GOT3 (cell line): Measurements from ENCODE around the gene RECQL5.

Experiments used
- DNase-seq: peaks from one replicate; lab custom pipeline; 2025; ENCODE audit warnings: mixed read lengths; lab: John Stamatoyannopoulos, UW

RECQL5 gene

DNA sequence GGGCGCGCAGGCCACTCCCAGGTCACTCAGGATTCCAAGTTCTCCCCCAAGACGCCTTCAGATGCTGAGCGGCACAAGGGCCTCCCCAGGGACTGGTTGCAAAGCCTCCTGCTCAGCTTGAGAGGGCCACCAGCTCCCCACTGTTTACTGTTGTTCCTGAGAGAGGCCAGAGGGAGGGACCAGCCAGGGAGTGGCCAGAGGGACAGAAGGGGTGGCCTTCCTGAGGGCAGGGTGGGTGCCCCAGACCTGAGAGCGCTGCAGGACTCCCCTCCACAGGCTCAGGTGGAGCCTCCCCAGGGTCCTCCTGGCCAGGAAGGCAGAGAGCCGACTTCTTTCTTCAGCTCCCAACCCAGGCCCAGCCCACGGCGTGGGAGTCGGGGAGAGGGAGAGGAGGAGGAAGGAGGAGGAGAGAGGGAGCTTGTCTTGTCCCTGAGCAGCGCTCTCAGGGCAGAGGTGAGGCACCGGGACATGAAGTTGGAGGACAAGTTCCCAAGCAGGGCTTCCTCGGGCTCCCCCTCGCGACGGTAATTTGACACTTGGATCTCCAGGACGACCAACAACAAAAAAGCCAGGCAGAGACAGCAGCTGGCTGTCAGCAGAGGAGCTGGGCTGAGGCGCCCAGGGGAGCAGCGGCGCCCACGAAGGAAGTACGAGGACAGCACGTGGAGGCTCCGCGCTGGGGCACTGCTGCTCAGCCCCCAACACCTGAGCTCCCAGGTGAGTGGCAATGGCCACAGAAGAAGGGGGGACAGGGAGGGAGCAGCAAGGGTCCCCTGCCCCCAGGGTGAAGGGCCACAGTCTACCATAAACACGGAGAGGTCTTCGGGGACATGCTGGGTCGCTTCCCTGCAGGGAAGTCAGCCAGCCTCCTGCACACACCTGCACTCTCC is 33.2 kb downstream of the RECQL5 start:
- peak; percentile 44 for DNase-seq

DNA sequence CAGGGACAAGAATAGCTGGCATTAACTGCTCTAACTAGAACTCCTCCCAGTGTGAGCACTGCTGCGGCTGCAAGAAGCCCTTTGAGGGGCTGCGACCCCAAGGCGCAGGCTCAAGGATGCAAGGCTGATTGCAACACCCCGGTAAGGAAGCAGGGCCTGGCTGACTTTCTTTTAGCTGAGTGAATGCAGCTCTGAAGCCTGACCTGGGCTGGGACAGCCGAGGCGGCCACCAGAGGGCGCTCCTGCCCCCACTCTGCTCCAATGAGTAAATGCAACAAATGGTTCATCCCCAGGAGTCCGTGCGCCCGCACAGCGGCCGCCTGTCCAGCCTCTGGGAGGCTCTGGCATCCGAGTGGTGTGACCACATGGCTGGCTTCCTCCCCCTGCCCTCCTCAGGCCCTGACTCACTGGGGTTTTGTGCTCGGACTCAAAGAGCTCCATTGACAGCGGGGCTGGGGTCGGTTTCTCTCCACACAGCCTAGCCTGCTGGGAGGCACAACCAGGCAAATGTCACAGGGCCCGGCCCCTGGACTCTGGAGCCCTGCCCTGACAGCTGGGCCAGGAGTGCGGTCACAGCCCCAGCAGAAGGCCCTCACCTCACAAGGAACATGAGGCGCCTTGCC is 34.0 kb downstream of the RECQL5 start, which contains the start of gene SMIM5:
Gene SMIM5, plus strand, starts transcription at position 572 of the 623 bp plus-strand sequence. CDS start 6,768 bp downstream, outside the sequence.
- DNase-seq, result peak; percentile 60

DNA sequence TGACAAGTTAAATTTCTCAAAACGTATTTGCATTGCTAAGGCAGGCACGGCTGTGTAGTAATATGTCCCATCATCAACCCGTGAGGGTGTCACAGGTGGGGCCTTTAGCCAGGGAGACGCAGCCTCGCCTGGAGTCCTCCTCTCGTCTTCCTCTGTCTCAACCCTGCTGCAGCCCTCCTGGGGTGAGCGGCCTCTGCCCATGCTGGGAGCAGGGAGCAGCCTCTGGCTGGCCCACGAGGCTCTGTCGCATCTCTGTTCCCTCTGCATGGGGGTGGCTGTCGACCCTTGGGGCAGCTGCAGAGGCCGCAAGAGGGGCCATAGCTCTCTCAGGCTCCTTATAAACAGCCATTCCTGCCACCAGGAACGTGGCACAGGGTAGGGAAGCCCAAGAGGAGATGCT is 34.5 kb downstream of the RECQL5 start:
- no peak for DNase-seq

- DNase-seq, result no peak
Observed at GRCh38 chr17:75631353-75631752, 35.6 kb downstream of the RECQL5 start.

- DNase-seq, result no peak
Observed at GRCh38 chr17:75630071-75630917, 36.7 kb downstream of the RECQL5 start.

DNA sequence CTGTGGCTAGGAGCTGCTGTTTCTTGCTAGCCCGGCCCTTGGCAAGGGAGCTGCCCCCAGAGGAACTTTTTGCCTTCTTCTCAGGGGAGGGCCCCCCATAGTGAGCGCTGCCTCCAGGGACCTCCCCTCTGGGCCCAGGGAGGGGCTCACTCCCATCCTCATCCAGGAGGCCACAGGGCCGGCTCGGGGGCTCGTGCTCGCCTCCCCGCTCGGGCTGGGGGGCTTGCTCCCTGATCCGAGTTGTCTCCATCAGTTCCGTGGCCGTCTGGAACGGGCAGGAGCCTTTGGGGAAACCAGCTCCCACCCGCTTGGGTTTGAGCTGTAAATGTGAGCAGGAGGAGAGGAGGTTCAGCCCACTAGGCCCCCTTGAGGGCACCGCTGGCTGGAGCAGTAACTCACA is 37.8 kb downstream of the RECQL5 start:
- no peak for DNase-seq

- no peak for DNase-seq
Observed at GRCh38 chr17:75628425-75628824, 38.5 kb downstream of the RECQL5 start.

GRCh38 chr17:75627094-75627493 is 39.9 kb downstream of the RECQL5 start:
- no peak for DNase-seq

GRCh38 chr17:75626496-75627038 is 40.4 kb downstream of the RECQL5 start:
- no peak for DNase-seq

GRCh38 chr17:75625813-75626486 is 41.0 kb downstream of the RECQL5 start:
- no peak for DNase-seq

DNA sequence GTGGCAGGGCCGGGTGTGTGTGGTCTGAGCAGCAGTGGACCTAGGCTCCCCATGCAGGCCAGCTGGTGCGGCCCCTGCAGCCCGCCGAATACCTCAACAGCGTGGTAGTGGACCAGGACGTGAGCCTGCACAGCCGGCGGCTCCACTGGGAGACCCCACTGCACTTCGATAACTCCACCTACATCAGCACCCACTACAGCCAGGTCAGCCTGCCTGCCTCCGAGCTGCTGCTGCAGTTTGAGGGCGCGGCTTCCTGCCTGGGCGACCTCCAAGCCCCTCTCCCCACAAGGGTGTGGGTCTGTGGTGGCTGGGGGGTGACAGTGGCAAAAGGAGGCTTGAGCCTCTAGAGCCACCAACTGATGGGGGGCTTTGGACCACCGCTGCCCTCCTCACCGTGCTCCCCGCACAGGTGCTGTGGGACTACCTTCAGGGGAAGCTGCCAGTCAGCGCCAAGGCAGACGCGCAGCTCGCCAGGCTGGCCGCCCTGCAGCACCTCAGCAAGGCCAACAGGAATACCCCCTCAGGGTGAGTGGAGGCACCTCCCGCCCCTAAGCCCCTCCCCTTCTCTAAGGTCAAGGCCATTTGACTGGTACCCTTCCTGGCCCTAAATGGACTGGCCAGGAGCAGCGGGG is 42.1 kb downstream of the RECQL5 start:
- no peak for DNase-seq

DNA sequence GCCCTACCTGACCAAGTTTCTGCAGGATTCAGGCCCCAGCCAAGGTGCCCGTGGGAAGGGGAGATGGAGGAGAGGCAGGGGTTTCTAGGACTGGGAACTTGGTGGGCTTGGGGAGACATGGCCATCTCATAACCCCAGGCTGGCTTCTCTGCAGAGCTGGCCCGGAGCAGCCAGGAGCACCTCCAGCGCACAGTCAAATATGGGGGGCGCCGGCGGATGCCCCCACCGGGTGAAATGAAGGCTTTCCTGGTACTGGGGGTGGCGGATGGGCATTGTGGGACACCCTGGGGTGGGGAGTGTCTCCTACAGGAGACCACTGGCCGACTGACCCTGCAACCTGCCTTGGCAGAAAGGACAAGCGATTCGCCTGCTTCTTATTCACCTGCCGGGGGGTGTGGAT is 42.9 kb downstream of the RECQL5 start:
- DNase-seq, result no peak

DNA sequence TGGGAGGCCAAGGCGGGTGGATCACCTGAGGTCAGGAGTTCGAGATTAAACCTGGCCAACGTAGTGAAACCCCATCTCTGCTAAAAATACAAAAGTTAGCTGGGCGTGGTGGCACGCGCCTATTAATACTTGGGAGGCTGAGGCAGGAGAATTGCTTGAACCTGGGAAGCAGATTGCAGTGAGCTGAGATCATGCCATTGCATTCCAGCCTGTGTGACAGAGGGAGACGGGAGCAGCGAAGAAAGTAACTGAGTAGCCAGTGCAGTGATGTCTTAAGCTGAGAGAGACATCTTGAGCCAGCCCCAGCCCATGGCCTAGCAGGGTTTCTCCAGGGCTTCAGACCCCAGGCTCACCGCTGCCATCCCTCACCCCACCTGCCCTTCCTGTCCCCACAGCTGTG is 43.6 kb downstream of the RECQL5 start:
- no peak for DNase-seq

- no peak for DNase-seq
Observed at GRCh38 chr17:75622771-75623273, 44.1 kb downstream of the RECQL5 start.

DNA sequence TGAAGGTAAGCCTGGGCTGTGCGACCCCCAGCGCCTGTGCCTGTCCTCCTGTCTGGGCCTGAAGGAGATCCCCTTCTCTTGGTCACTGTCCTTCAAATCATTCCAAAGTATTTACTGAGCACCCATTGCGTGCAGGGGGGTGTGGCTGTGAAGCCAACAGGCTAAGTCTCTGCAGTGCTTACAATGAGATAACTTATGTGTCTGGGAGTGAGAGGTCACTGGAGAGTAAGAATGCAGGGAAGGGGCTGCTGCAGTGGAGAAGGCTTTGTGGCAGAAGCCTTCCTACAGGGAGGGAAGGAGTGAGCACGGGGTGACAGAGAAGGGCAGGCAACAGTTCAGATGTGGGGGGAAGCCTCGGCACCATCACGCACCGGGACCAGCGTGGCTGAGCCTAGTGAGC is 44.9 kb downstream of the RECQL5 start:
- DNase-seq, result no peak

- DNase-seq, result no peak
Observed at GRCh38 chr17:75621489-75621888, 45.5 kb downstream of the RECQL5 start.

GRCh38 chr17:75619506-75620431 is 47.2 kb downstream of the RECQL5 start:
- no peak for DNase-seq

DNA sequence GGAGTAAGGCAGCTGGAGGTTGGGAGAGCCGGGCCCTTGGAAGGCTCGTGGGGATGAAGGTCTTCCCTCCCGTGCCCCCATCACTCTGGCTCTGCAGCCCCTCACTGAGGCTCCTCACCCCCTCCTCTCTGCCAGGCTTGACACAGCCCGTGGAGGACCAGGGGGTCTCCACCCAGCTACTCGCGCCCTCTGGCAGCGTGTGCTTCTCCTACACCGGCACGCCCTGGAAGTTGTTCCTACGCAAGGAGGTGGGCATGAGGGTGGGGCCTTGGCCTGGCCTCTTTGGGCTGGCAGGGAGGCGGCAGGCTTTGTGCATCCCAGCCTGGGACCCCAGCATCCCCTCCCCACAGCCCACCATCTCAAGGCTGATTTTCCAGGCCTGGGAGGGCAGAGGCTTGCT is 49.3 kb downstream of the RECQL5 start:
- no peak for DNase-seq

DNA sequence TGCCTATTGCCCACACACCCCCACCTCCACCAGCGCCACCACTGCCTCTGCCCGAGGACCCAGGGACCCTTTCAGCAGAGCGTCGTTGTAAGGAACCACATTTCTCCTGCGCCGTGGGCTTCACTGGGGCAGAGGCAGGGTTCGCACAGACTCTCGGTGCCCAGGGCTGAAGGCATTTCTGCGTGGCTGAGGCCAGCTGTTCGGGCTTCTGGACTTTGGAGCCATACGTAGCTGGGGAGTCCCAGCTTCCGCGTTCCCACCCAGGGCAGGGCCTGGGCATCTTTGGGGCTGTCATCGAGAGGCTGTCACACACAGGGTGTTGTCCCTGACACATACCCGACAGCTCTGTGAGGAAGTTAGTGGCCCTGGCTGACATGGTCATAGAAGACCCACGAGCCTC is 49.7 kb downstream of the RECQL5 start:
- DNase-seq, result no peak
